ENCODE measurements around the gene ACAP3. TPM values are rescaled to one million over a fixed set of nuclear protein-coding genes. Genes with fewer than 3 reads are reported as not detected.

Gene ACAP3
- total RNA-seq, 1 donor from 2014 or later: 10.7 TPM

DNA sequence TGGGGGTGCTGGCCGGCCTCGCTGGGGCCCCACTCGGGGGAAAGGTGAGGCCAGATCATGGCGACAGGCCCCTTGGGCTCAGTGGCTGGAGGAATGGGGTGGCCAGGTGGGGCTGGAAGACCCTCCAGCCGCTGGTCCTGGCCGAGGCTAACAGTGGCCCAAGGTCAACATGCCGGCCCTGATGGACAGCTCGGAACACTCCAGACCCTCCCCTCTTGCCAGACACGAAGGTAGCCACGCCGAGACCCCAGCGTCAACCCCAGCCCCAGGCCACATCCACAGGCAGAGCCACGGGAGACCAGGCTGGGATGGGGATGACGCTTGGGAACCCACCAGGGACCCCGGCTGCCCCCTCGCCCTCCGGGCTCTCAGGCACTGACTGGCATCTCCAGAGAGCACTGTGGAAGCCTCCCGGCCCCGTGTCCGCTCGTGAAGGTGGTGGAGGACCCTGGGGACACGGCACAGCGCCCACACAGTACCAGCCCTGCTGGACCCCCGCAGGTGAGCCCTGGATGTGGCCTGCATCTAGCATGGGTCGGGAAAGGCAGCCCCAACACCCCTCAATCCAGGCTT is 60.3 kb downstream of the ACAP3 start:
- peak overlapping the region; percentile 68 for H3K4me2 ChIP-seq
- H3K27me3 ChIP-seq: peaks cover 30% of the 10 kb centered on the region

DNA sequence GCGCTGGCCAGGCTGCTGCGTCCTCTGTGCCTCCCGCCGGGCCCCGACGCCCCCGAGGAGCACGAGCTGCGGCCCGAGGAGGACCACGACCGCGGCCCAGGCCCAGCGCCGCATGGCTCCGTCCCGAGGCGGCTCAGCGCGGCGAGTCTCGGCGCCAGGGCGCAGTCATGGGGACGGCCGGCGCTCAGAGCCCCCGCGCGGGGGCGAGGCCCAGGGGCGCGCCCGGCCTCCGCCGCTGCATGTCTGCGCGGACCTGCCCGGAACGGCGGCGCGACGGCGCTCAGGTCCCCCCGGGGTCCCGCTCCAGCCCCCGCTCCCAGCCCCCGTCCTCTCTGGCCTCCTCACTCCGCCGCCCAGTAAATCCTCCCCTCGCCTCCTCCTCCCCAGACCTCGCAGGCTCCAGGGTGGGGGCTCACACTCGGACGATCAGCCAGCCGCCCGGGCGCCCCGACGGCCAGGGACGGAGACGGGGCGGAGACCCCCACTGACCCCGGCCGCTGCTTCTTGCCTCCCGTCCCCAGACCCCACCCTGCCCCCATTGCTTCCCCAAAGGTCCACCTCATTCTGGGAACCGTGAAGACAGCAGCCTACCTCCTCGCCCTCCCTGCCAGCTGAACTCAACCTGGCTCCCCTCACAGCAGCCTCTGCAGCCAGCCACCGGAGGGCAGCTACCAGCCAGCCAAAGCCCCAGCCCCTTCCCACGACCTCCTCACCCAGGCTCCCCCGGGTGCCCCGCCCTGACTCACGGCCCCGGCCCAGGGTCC is 61.0 kb downstream of the ACAP3 start, which contains the start of gene C1QTNF12:
C1QTNF12 (minus strand) TSS at position 146 of the 764 bp plus-strand sequence; CDS start at position 114, 32 bp downstream.
- H3K36me3 ChIP-seq: no peaks in the 10 kb centered on the region
- TF ChIP-seq, protein P1, sequence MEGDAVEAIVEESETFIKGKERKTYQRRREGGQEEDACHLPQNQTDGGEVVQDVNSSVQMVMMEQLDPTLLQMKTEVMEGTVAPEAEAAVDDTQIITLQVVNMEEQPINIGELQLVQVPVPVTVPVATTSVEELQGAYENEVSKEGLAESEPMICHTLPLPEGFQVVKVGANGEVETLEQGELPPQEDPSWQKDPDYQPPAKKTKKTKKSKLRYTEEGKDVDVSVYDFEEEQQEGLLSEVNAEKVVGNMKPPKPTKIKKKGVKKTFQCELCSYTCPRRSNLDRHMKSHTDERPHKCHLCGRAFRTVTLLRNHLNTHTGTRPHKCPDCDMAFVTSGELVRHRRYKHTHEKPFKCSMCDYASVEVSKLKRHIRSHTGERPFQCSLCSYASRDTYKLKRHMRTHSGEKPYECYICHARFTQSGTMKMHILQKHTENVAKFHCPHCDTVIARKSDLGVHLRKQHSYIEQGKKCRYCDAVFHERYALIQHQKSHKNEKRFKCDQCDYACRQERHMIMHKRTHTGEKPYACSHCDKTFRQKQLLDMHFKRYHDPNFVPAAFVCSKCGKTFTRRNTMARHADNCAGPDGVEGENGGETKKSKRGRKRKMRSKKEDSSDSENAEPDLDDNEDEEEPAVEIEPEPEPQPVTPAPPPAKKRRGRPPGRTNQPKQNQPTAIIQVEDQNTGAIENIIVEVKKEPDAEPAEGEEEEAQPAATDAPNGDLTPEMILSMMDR (IDR thresholded peaks at IDR 0.05): no peak
- TF ChIP-seq EZH2 (IDR thresholded peaks at IDR 0.05): peak; percentile 50
- Mint-ChIP-seq H3K4me3 (peak within 1 kb of the TSS; percentile 64), H3K9me3 (no peaks in the 10 kb centered on the region), H3K27ac (no peak within 1 kb of the TSS), H3K4me1 (no peaks in the 10 kb centered on the region), H3K36me3 (no peaks in the 10 kb centered on the region), H3K27me3 (ENCODE audit: insufficient read depth, low read depth) (peaks cover 4% of the 10 kb centered on the region)
- peak; percentile 64 for DNase-seq (ENCODE audit: low spot score)
- no peak within 1 kb of the TSS for H3K9ac ChIP-seq
- H3K9me3 ChIP-seq (ENCODE audit: low read depth): no peaks in the 10 kb centered on the region
- H2AFZ ChIP-seq (replicated peaks): peak within 1 kb of the TSS; percentile 48
- no peak within 1 kb of the TSS for H3K27ac ChIP-seq
- H3K27me3 ChIP-seq: peaks cover 30% of the 10 kb centered on the region
- peaks cover 5% of the 10 kb centered on the region for H3K4me1 ChIP-seq
- peaks cover 19% of the 10 kb centered on the region for H4K20me1 ChIP-seq (ENCODE audit: low read depth)
- no peaks in the 10 kb centered on the region for H3K79me2 ChIP-seq (ENCODE audit: low read depth)
- H3K4me2 ChIP-seq: peak within 1 kb of the TSS; percentile 68
- H3F3A ChIP-seq (ENCODE audit: low read depth): peaks cover 12% of the 10 kb centered on the region
- peak within 1 kb of the TSS; percentile 18 for H3K4me3 ChIP-seq

More for the DNA sequence above, 60.3 kb downstream of the ACAP3 start:
- no peak for DNase-seq (ENCODE audit: low spot score)
- H3K4me3 Mint-ChIP-seq: no peak overlapping the region
- H3K4me3 ChIP-seq: no peak overlapping the region
- TF ChIP-seq EZH2 (IDR thresholded peaks at IDR 0.05): no peak
- TF ChIP-seq, protein P1 (IDR thresholded peaks at IDR 0.05): no peak
- no peak for TF ChIP-seq EZH2phosphoT487 (IDR thresholded peaks at IDR 0.05)
- no peak overlapping the region for H3K27ac Mint-ChIP-seq
- no peaks in the 10 kb centered on the region for H3K4me1 Mint-ChIP-seq
- no peak overlapping the region for H3K27ac ChIP-seq
- peaks cover 2% of the 10 kb centered on the region for H3K36me3 Mint-ChIP-seq
- H3K9ac ChIP-seq: no peak overlapping the region
- no peak overlapping the region for H2AFZ ChIP-seq (replicated peaks)
- H3K9me3 Mint-ChIP-seq: no peaks in the 10 kb centered on the region
- peaks cover 4% of the 10 kb centered on the region for H3K27me3 Mint-ChIP-seq (ENCODE audit: insufficient read depth, low read depth)
- H3K9me3 ChIP-seq (ENCODE audit: low read depth): no peaks in the 10 kb centered on the region
- peaks cover 12% of the 10 kb centered on the region for H3F3A ChIP-seq (ENCODE audit: low read depth)
- H4K20me1 ChIP-seq (ENCODE audit: low read depth): peaks cover 19% of the 10 kb centered on the region
- peaks cover 5% of the 10 kb centered on the region for H3K4me1 ChIP-seq
- H3K36me3 ChIP-seq: no peaks in the 10 kb centered on the region
- no peaks in the 10 kb centered on the region for H3K79me2 ChIP-seq (ENCODE audit: low read depth)

- no peaks in the 10 kb centered on the region for H3K36me3 Mint-ChIP-seq
Observed at GRCh38 chr1:1245817-1246576, 61.7 kb downstream of the ACAP3 start.

More at GRCh38 chr1:1245817-1246576, 61.7 kb downstream of the ACAP3 start:
- no peak overlapping the region for H2AFZ ChIP-seq (replicated peaks)
- H3K4me1 Mint-ChIP-seq: no peaks in the 10 kb centered on the region
- no peak overlapping the region for H3K27ac ChIP-seq
- H3K4me2 ChIP-seq: peak overlapping the region; percentile 68
- no peak overlapping the region for H3K27ac Mint-ChIP-seq
- TF ChIP-seq, protein P1 (IDR thresholded peaks at IDR 0.05): no peak
- no peak for TF ChIP-seq EZH2phosphoT487 (IDR thresholded peaks at IDR 0.05)
- TF ChIP-seq EZH2 (IDR thresholded peaks at IDR 0.05): no peak
- H3K27me3 Mint-ChIP-seq (ENCODE audit: insufficient read depth, low read depth): peaks cover 4% of the 10 kb centered on the region
- H3K9ac ChIP-seq: no peak overlapping the region
- H3K4me3 ChIP-seq: peak overlapping the region; percentile 18
- peaks cover 12% of the 10 kb centered on the region for H3F3A ChIP-seq (ENCODE audit: low read depth)
- no peaks in the 10 kb centered on the region for H3K79me2 ChIP-seq (ENCODE audit: low read depth)
- peaks cover 19% of the 10 kb centered on the region for H4K20me1 ChIP-seq (ENCODE audit: low read depth)
- no peaks in the 10 kb centered on the region for H3K36me3 ChIP-seq
- no peaks in the 10 kb centered on the region for H3K9me3 ChIP-seq (ENCODE audit: low read depth)
- H3K4me1 ChIP-seq: peaks cover 5% of the 10 kb centered on the region
- H3K27me3 ChIP-seq: peaks cover 30% of the 10 kb centered on the region
- H3K9me3 Mint-ChIP-seq: no peaks in the 10 kb centered on the region
- DNase-seq (ENCODE audit: low spot score): no peak
- H3K4me3 Mint-ChIP-seq: no peak overlapping the region

All from neural progenitor cell (in vitro differentiated cells).